T-cell (primary cell): ENCODE results near the gene STK32B. TPM values are rescaled to one million over a fixed set of nuclear protein-coding genes. Genes with fewer than 3 reads are reported as not detected.

Experiments
- ATAC-seq, 4 experiments: fragments of 200-7000 bp in 3 of 4; fragments of 150-1000 bp in 1 of 4; cut with Tn5 transposase; replicated peaks in 1 of 4; 1 replicate in 3 of 4; 2 replicates in 1 of 4; pipeline ENCODE4 v1.10.0; 2021; ENCODE audit warnings: moderate library complexity in 3 of 4, mild to moderate bottlenecking in 2 of 4, moderate number of reproducible peaks in 1 of 4
- CTCF ChIA-PET, 2 donors: fragments of 300-600 bp; sonication (Branson Sonifier 250); formaldehyde crosslinking; loops; one replicate each; lab custom pipeline; 2022; ENCODE audit warnings: antibody characterized with exemption in 2 of 2; lab: Charles Lee
- POLR2A ChIA-PET, 2 donors: fragments of 300-600 bp; sonication (Branson Sonifier 250); formaldehyde crosslinking; loops; one replicate each; lab custom pipeline; 2022; ENCODE audit warnings: antibody characterized with exemption in 2 of 2; lab: Charles Lee
- DNase-seq, 35 experiments: peaks; one replicate each; pipeline versions ENCODE4 v3.0.0 to v3.0.0-alpha.2; 2013 to 2023
- H3K27ac ChIP-seq: one replicate; pipeline ENCODE4 v1.5.1; 2013; ENCODE audit warnings: low read length
- H3K27me3 ChIP-seq, 2 experiments: replicated peaks in 1 of 2; 1 replicate in 1 of 2; 2 replicates in 1 of 2; pipeline versions ENCODE4 v1.6.1 to v1.7.0; 2013; ENCODE audit warnings: low read length in 1 of 2, mixed read lengths in 1 of 2; ENCODE audit not compliant: control insufficient read depth in 2 of 2, insufficient read depth in 2 of 2; ENCODE audit errors: extremely low read depth in 1 of 2
- H3K36me3 ChIP-seq, 2 donors: 1 replicate in 1 of 2; 2 replicates in 1 of 2; pipeline versions ENCODE4 v1.6.1 to v1.7.0; 2013; ENCODE audit warnings: low read length in 1 of 2; ENCODE audit not compliant: control insufficient read depth in 2 of 2, insufficient read depth in 1 of 2; ENCODE audit errors: extremely low read depth in 1 of 2
- H3K4me1 ChIP-seq, 2 experiments: 1 replicate in 1 of 2; 2 replicates in 1 of 2; pipeline versions ENCODE4 v1.6.1 to v1.7.0; 2013; ENCODE audit warnings: low read length in 2 of 2, mixed read lengths in 1 of 2; ENCODE audit not compliant: insufficient read depth in 2 of 2, control insufficient read depth in 1 of 2; ENCODE audit errors: extremely low read depth in 1 of 2
- H3K4me3 ChIP-seq, 2 donors: 1 replicate in 1 of 2; 2 replicates in 1 of 2; pipeline versions ENCODE4 v1.5.1 to v1.7.0; 2013; ENCODE audit warnings: mild to moderate bottlenecking in 2 of 2, low read length in 1 of 2, moderate library complexity in 1 of 2; ENCODE audit not compliant: control insufficient read depth in 1 of 2; ENCODE audit errors: extremely low read depth in 1 of 2
- H3K9me3 ChIP-seq: 2 replicates; pipeline ENCODE4 v1.7.0; 2013
- H3K27ac Mint-ChIP-seq, 2 donors: one replicate each; pipeline ENCODE4 v1.8.0; 2020 to 2021; ENCODE audit warnings: mild to moderate bottlenecking in 2 of 2, mixed read lengths in 2 of 2
- H3K27me3 Mint-ChIP-seq, 2 donors: one replicate each; pipeline ENCODE4 v1.8.0; 2021 to 2022; ENCODE audit warnings: mixed read lengths in 2 of 2
- H3K36me3 Mint-ChIP-seq: one replicate; pipeline ENCODE4 v1.8.0; 2021; ENCODE audit warnings: mixed read lengths
- H3K4me1 Mint-ChIP-seq, 3 donors: one replicate each; pipeline ENCODE4 v1.8.0; 2020 to 2022; ENCODE audit warnings: mixed read lengths in 3 of 3, mild to moderate bottlenecking in 1 of 3
- H3K4me3 Mint-ChIP-seq, 3 donors: one replicate each; pipeline ENCODE4 v1.8.0; 2020 to 2022; ENCODE audit warnings: mild to moderate bottlenecking in 3 of 3, mixed read lengths in 3 of 3, moderate library complexity in 3 of 3
- H3K9me3 Mint-ChIP-seq, 3 donors: one replicate each; pipeline ENCODE4 v1.8.0; 2020 to 2022; ENCODE audit warnings: mixed read lengths in 3 of 3
- WGBS: methylation state at CpG from one replicate; pipeline ENCODE4 v1.1.5; 2013; ENCODE audit warnings: missing lambda C conversion rate; ENCODE audit not compliant: insufficient coverage; 5-methylcytosine and 5-hydroxymethylcytosine counted together
- total RNA-seq, 35 experiments: library from RNA in 6 of 35; stranded (reverse) in 6 of 35; fragments of 120-200 nt in 1 of 35; gene quantifications; one replicate each; pipeline versions ENCODE4 v1.2.1 to v1.2.4 and lab custom pipeline; 2013 to 2026

The STK32B gene
- total RNA-seq, 5 donors from 2014 or later (not counting 1 experiment from before 2014, with no cell fraction given) = 0.12 to 0.20 (median 0.15) TPM; not detected in 2

GRCh38 chr4:5118994-5119835, 67.9 kb downstream of the STK32B start:
- Histone ChIP-seq H3K4me1 (no peaks in the 10 kb centered on the region), H3K27ac (no peak overlapping the region), H3K4me3 (no peak overlapping the region), H3K36me3 (no peaks in the 10 kb centered on the region), H3K9me3 (no peaks in the 10 kb centered on the region), H3K27me3 (no peaks in the 10 kb centered on the region)
- H3K27ac Mint-ChIP-seq = no peak overlapping the region
- no peaks in the 10 kb centered on the region for H3K36me3 Mint-ChIP-seq
- H3K27me3 Mint-ChIP-seq = no peaks in the 10 kb centered on the region
- ChIA-PET CTCF (no interaction called here), POLR2A (no interaction called here)
- no peak overlapping the region for H3K4me3 Mint-ChIP-seq
- DNase-seq = no peak
- H3K9me3 Mint-ChIP-seq = peaks cover 0 to 2% (median 0%) of the 10 kb centered on the region in 3 donors
- H3K4me1 Mint-ChIP-seq = no peaks in the 10 kb centered on the region
- 91% methylated on average over 8 of the region's 11 CpGs for WGBS
- ATAC-seq = no peak

DNA sequence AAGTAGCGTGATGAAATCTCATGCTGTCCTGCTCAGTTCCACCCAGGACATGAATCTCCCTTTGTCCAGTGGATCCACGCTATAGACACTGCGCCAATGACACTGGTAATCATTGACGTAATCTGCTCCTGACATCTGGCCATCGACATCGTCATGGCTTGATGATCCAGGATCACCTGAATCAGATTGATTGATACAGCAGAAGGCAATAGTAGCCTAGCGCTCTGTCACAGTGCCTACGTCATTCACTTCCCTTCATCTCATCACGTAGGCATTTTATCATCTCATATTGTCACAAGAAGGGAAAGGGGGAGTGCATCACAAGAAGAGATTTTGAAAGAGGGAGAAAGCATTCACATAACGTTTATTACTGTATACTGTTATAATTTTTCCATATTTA, 68.8 kb downstream of the STK32B start:
- ATAC-seq (no peak), DNase-seq (no peak)
- ChIA-PET CTCF (no interaction called here), POLR2A (no interaction called here)
- Histone ChIP-seq H3K36me3 (no peaks in the 10 kb centered on the region), H3K9me3 (no peaks in the 10 kb centered on the region), H3K4me1 (no peaks in the 10 kb centered on the region), H3K27me3 (no peaks in the 10 kb centered on the region), H3K27ac (no peak overlapping the region), H3K4me3 (no peak overlapping the region)
- H3K27me3 Mint-ChIP-seq = no peaks in the 10 kb centered on the region
- H3K36me3 Mint-ChIP-seq = no peaks in the 10 kb centered on the region
- H3K4me3 Mint-ChIP-seq = no peak overlapping the region
- no peak overlapping the region for H3K27ac Mint-ChIP-seq
- H3K4me1 Mint-ChIP-seq = no peaks in the 10 kb centered on the region
- WGBS = 92% methylated on average over 6 of the region's 10 CpGs
- no peaks in the 10 kb centered on the region for H3K9me3 Mint-ChIP-seq

GRCh38 chr4:5120468-5120867, 69.2 kb downstream of the STK32B start:
- H3K27me3 Mint-ChIP-seq = no peaks in the 10 kb centered on the region
- no peak overlapping the region for H3K4me3 Mint-ChIP-seq
- no peaks in the 10 kb centered on the region for H3K9me3 ChIP-seq
- DNase-seq = no peak
- H3K36me3 Mint-ChIP-seq = no peaks in the 10 kb centered on the region
- ChIA-PET CTCF (interaction anchor here in 1 of 2 donors (0.6 kb wide), 1 partner anchor 11 kb away, joined by 4 read pairs; no protein-coding TSS in a partner anchor), POLR2A (no interaction called here)
- no peaks in the 10 kb centered on the region for H3K9me3 Mint-ChIP-seq
- no peaks in the 10 kb centered on the region for H3K4me1 ChIP-seq
- no peak overlapping the region for H3K4me3 ChIP-seq
- H3K27ac Mint-ChIP-seq = no peak overlapping the region
- peaks cover 0 to 2% of the 10 kb centered on the region in 2 experiments for H3K27me3 ChIP-seq
- no peaks in the 10 kb centered on the region for H3K36me3 ChIP-seq
- no CpG with 5 or more reads among the region's 1 CpG for WGBS
- H3K4me1 Mint-ChIP-seq = no peaks in the 10 kb centered on the region
- no peak overlapping the region for H3K27ac ChIP-seq
- no peak for ATAC-seq

DNA sequence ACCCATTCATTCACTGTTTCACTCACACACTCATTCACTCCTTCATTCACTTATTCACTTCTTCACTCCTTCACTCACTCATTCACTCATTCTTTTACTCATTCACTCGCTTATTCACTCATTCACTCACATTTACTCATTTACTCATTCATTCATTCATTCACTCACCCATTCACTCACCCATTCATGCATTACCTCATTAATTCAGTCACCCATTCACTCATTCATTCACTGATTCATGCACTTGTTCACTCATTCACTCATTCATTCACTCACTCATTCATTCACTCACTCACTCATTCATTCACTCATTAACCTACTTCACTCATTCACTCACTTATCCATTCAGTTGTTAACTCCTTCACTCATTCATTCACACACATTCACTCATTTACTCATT, 70.8 kb downstream of the STK32B start:
- no peaks in the 10 kb centered on the region for H3K36me3 ChIP-seq
- H3K4me1 ChIP-seq = no peaks in the 10 kb centered on the region
- Mint-ChIP-seq H3K4me1 (no peaks in the 10 kb centered on the region), H3K4me3 (no peak overlapping the region), H3K36me3 (no peaks in the 10 kb centered on the region), H3K27me3 (peaks cover 2 to 8% of the 10 kb centered on the region in 2 donors), H3K27ac (no peak overlapping the region), H3K9me3 (no peaks in the 10 kb centered on the region)
- DNase-seq (no peak), ATAC-seq (no peak)
- ChIA-PET POLR2A (no interaction called here), CTCF (no interaction called here)
- no peak overlapping the region for H3K27ac ChIP-seq
- H3K9me3 ChIP-seq = no peaks in the 10 kb centered on the region
- WGBS = 89% methylated on average over 1 of the region's 1 CpG
- H3K27me3 ChIP-seq = peaks cover 0 to 7% of the 10 kb centered on the region in 2 experiments
- H3K4me3 ChIP-seq = no peak overlapping the region

DNA sequence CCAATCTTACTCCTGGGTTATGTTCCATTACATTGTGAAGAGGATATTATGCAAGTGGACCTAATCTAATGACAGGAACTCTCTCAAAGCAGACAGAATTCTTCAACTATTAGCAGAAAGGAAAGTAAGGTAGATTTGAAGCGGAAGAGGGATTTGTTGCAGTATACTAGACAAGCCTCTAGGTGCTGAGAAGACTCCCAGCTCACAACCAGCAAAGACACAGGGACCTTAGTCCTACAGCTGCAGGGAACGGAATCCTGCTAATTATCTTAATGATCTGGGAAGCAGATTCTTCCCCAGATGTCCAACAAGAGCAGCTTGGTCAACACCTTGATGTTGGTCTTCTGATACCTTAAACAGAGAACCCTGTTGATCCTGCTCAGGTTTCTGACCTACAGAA, 73.6 kb downstream of the STK32B start:
- DNase-seq (no peak), ATAC-seq (no peak)
- Histone ChIP-seq H3K27me3 (peaks cover 0 to 7% of the 10 kb centered on the region in 2 experiments), H3K4me3 (no peak overlapping the region), H3K36me3 (no peaks in the 10 kb centered on the region), H3K9me3 (no peaks in the 10 kb centered on the region), H3K4me1 (no peaks in the 10 kb centered on the region), H3K27ac (no peak overlapping the region)
- ChIA-PET POLR2A (no interaction called here), CTCF (no interaction called here)
- Mint-ChIP-seq H3K4me1 (no peaks in the 10 kb centered on the region), H3K9me3 (no peaks in the 10 kb centered on the region), H3K36me3 (no peaks in the 10 kb centered on the region), H3K4me3 (no peak overlapping the region), H3K27ac (no peak overlapping the region), H3K27me3 (peaks cover 2 to 13% of the 10 kb centered on the region in 2 donors)
- 20% methylated on average over 1 of the region's 2 CpGs for WGBS

GRCh38 chr4:5125321-5125720, 74.0 kb downstream of the STK32B start:
- 85% methylated on average over 4 of the region's 5 CpGs for WGBS
- Histone ChIP-seq H3K36me3 (no peaks in the 10 kb centered on the region), H3K9me3 (no peaks in the 10 kb centered on the region), H3K27me3 (peaks cover 0 to 7% of the 10 kb centered on the region in 2 experiments), H3K4me3 (no peak overlapping the region), H3K27ac (no peak overlapping the region), H3K4me1 (no peaks in the 10 kb centered on the region)
- H3K4me3 Mint-ChIP-seq = no peak overlapping the region
- CTCF ChIA-PET = no interaction called here
- no peak overlapping the region for H3K27ac Mint-ChIP-seq
- POLR2A ChIA-PET = no interaction called here
- DNase-seq (no peak), ATAC-seq (no peak)
- no peaks in the 10 kb centered on the region for H3K4me1 Mint-ChIP-seq
- peaks cover 2 to 13% of the 10 kb centered on the region in 2 donors for H3K27me3 Mint-ChIP-seq
- no peaks in the 10 kb centered on the region for H3K9me3 Mint-ChIP-seq
- H3K36me3 Mint-ChIP-seq = no peaks in the 10 kb centered on the region
